ENCODE measurements around the gene PABPC1L.

DNA sequence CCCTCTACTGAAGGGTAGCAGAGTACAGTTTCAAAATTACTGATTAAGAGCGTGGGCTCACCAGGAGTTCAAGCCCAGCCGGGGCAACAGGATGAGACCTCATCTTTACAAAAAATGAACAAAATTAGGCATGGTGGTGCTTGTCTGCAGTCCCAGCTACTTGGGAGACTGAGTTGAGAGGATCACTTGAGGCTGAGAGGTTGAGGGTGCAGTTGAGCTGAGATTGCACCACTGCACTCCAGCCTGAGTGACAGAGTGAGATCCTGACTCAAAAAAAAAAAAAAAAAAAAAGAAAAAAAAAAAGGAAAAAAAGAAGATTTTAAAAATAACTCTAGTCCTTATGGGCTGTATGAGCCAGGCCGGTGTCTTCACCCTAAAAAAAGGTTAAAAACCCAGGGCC is 18.7 kb downstream of the PABPC1L start:
- TF ChIP-seq, protein P1, sequence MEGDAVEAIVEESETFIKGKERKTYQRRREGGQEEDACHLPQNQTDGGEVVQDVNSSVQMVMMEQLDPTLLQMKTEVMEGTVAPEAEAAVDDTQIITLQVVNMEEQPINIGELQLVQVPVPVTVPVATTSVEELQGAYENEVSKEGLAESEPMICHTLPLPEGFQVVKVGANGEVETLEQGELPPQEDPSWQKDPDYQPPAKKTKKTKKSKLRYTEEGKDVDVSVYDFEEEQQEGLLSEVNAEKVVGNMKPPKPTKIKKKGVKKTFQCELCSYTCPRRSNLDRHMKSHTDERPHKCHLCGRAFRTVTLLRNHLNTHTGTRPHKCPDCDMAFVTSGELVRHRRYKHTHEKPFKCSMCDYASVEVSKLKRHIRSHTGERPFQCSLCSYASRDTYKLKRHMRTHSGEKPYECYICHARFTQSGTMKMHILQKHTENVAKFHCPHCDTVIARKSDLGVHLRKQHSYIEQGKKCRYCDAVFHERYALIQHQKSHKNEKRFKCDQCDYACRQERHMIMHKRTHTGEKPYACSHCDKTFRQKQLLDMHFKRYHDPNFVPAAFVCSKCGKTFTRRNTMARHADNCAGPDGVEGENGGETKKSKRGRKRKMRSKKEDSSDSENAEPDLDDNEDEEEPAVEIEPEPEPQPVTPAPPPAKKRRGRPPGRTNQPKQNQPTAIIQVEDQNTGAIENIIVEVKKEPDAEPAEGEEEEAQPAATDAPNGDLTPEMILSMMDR (IDR thresholded peaks at IDR 0.05), result no peak
- TF ChIP-seq RFX5 (IDR thresholded peaks at IDR 0.05) (no peak), POLR2A (IDR thresholded peaks at IDR 0.05; ENCODE audit: low read length) (no peak), TFCP2L1 (CRISPR knock-in tag; IDR thresholded peaks at IDR 0.05) (no peak), RAD21 (conservative IDR thresholded peaks at IDR 0.05 in 1 of 2, IDR thresholded peaks at IDR 0.05 in 1 of 2) (no peak), JUNB (IDR thresholded peaks at IDR 0.05) (no peak), RCOR1 (IDR thresholded peaks at IDR 0.05; ENCODE audit: low read depth, low read length) (no peak), MYC (IDR thresholded peaks at IDR 0.05; ENCODE audit: borderline replicate concordance, low read length) (no peak), CBX2 (IDR thresholded peaks at IDR 0.05; ENCODE audit: borderline replicate concordance, low read depth) (no peak), POLR2AphosphoS2 (conservative IDR thresholded peaks at IDR 0.05; ENCODE audit: low read length) (no peak), RNF2 (IDR thresholded peaks at IDR 0.05; ENCODE audit: borderline replicate concordance, low read depth) (no peak)
- TF ChIP-seq, protein P2, sequence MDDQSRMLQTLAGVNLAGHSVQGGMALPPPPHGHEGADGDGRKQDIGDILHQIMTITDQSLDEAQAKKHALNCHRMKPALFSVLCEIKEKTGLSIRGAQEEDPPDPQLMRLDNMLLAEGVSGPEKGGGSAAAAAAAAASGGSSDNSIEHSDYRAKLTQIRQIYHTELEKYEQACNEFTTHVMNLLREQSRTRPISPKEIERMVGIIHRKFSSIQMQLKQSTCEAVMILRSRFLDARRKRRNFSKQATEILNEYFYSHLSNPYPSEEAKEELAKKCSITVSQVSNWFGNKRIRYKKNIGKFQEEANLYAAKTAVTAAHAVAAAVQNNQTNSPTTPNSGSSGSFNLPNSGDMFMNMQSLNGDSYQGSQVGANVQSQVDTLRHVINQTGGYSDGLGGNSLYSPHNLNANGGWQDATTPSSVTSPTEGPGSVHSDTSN (IDR thresholded peaks at IDR 0.05), result no peak
- TF ChIP-seq, protein P3, sequence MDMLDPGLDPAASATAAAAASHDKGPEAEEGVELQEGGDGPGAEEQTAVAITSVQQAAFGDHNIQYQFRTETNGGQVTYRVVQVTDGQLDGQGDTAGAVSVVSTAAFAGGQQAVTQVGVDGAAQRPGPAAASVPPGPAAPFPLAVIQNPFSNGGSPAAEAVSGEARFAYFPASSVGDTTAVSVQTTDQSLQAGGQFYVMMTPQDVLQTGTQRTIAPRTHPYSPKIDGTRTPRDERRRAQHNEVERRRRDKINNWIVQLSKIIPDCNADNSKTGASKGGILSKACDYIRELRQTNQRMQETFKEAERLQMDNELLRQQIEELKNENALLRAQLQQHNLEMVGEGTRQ (IDR thresholded peaks at IDR 0.05), result no peak
- TF ChIP-seq, protein P4, sequence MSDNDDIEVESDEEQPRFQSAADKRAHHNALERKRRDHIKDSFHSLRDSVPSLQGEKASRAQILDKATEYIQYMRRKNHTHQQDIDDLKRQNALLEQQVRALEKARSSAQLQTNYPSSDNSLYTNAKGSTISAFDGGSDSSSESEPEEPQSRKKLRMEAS (IDR thresholded peaks at IDR 0.05), result no peak

All from A549 (cell line).